Measurements from ENCODE around the gene CACNA1S.
A peak's percentile ranks its signal among the peaks of the same experiment; 100 is the strongest.

The CACNA1S gene

GRCh38 chr1:201022493-201022819 lies 89.8 kb downstream of the CACNA1S start:
- peaks cover 3% of the 10 kb centered on the region; the same call in 1 of the 2 replicates for H4K20me1 ChIP-seq (ENCODE audit: control insufficient read depth, insufficient read depth, low read depth, low read length)
- no peaks in the 10 kb centered on the region for H3K9me2 ChIP-seq (replicated peaks; ENCODE audit: control insufficient read depth, low read length)
- peak overlapping the region; percentile 98 for H3K4me2 ChIP-seq (ENCODE audit: low read length)
- H3F3A ChIP-seq (ENCODE audit: control insufficient read depth, insufficient read depth): peaks cover 15% of the 10 kb centered on the region
- H3K36me3 ChIP-seq (ENCODE audit: control insufficient read depth, low read length): peaks cover 4% of the 10 kb centered on the region; the same call in 1 of the 2 replicates
- no peaks in the 10 kb centered on the region for H3K27me3 ChIP-seq (ENCODE audit: control insufficient read depth, low read length)
- peaks cover 90% of the 10 kb centered on the region for H3K4me1 ChIP-seq (ENCODE audit: control insufficient read depth, low read length)
- peaks cover 43% of the 10 kb centered on the region for H3K79me2 ChIP-seq (ENCODE audit: control insufficient read depth, low read length)
- H3K9me3 ChIP-seq (ENCODE audit: control insufficient read depth, insufficient read depth, low read length): no peaks in the 10 kb centered on the region
- TF ChIP-seq EZH2phosphoT487 (IDR thresholded peaks at IDR 0.05; ENCODE audit: borderline replicate concordance, low read length) (no peak), CTCF (IDR thresholded peaks at IDR 0.05; ENCODE audit: low read depth, low read length, poor library complexity, severe bottlenecking) (no peak)
- H3K27ac ChIP-seq (ENCODE audit: low read depth, low read length): peak overlapping the region; percentile 95
- H3K4me3 ChIP-seq (ENCODE audit: low read length): peak overlapping the region; percentile 84

DNA sequence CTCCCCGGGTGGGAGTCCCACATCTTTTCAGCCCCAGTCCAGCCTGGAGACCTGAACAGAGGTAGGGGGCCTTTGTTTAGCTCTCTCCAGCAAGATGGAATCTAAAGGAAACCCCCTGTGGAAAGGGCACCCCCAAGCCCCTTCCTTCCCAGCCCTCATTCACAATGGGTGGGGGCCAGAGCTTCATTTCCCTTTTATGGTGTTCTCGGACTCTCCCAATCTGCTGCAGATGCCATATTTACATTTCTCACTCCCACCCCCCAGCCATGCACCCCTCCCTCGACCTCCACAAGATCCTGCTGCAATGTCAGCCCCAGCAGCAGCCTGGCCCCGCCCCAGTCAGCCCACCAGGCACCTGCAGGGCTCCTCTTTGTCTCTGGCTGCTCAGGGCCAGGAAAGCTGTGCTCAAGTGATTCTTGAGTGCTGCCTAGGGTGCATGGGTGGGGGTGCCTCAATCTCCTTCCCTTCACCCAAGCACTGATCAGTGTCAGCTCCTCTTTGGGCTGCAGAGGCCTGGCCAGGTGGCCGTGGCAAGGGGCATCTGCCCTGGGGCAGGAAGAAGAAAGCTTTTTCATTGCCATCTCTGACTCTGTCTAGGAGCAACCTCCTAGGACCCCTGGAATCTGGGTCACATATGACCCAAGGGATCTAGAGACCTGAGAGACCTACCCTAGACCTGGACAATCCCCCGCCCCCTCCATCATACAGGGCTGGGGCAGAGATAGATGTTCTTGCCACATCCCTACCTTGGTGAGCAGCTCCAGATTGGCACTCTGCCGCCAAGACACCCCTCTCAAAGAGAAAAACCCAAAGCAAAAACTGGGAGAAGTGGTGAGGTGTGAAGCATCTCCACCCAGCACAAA lies 90.4 kb downstream of the CACNA1S start:
- peaks cover 84% of the 10 kb centered on the region for H3K4me1 ChIP-seq (ENCODE audit: control insufficient read depth, low read length)
- peak overlapping the region; percentile 98 for H3K4me2 ChIP-seq (ENCODE audit: low read length)
- H4K20me1 ChIP-seq (ENCODE audit: control insufficient read depth, insufficient read depth, low read depth, low read length): peaks cover 3% of the 10 kb centered on the region; the same call in 1 of the 2 replicates
- no peaks in the 10 kb centered on the region for H3K27me3 ChIP-seq (ENCODE audit: control insufficient read depth, low read length)
- peaks cover 49% of the 10 kb centered on the region for H3K79me2 ChIP-seq (ENCODE audit: control insufficient read depth, low read length)
- H3K27ac ChIP-seq (ENCODE audit: low read depth, low read length): peak overlapping the region; percentile 95
- H3K9me2 ChIP-seq (replicated peaks; ENCODE audit: control insufficient read depth, low read length): no peaks in the 10 kb centered on the region
- no peaks in the 10 kb centered on the region for H3K9me3 ChIP-seq (ENCODE audit: control insufficient read depth, insufficient read depth, low read length)
- TF ChIP-seq EZH2phosphoT487 (IDR thresholded peaks at IDR 0.05; ENCODE audit: borderline replicate concordance, low read length): no peak
- TF ChIP-seq CTCF (IDR thresholded peaks at IDR 0.05; ENCODE audit: low read depth, low read length, poor library complexity, severe bottlenecking): no peak
- peaks cover 4% of the 10 kb centered on the region; the same call in 1 of the 2 replicates for H3K36me3 ChIP-seq (ENCODE audit: control insufficient read depth, low read length)
- H3K4me3 ChIP-seq (ENCODE audit: low read length): peak overlapping the region; percentile 84
- peaks cover 15% of the 10 kb centered on the region for H3F3A ChIP-seq (ENCODE audit: control insufficient read depth, insufficient read depth)

GRCh38 chr1:201020721-201021629 lies 91.3 kb downstream of the CACNA1S start:
- no peaks in the 10 kb centered on the region for H3K9me2 ChIP-seq (replicated peaks; ENCODE audit: control insufficient read depth, low read length)
- peaks cover 4% of the 10 kb centered on the region; the same call in 1 of the 2 replicates for H3K36me3 ChIP-seq (ENCODE audit: control insufficient read depth, low read length)
- no peaks in the 10 kb centered on the region for H3K9me3 ChIP-seq (ENCODE audit: control insufficient read depth, insufficient read depth, low read length)
- H3K27me3 ChIP-seq (ENCODE audit: control insufficient read depth, low read length): no peaks in the 10 kb centered on the region
- H3K79me2 ChIP-seq (ENCODE audit: control insufficient read depth, low read length): peaks cover 52% of the 10 kb centered on the region
- TF ChIP-seq EZH2phosphoT487 (IDR thresholded peaks at IDR 0.05; ENCODE audit: borderline replicate concordance, low read length) (no peak), CTCF (IDR thresholded peaks at IDR 0.05; ENCODE audit: low read depth, low read length, poor library complexity, severe bottlenecking) (peak; percentile 59)
- H4K20me1 ChIP-seq (ENCODE audit: control insufficient read depth, insufficient read depth, low read depth, low read length): peaks cover 3% of the 10 kb centered on the region; the same call in 1 of the 2 replicates
- peaks cover 78% of the 10 kb centered on the region for H3K4me1 ChIP-seq (ENCODE audit: control insufficient read depth, low read length)
- peaks cover 15% of the 10 kb centered on the region for H3F3A ChIP-seq (ENCODE audit: control insufficient read depth, insufficient read depth)
- peak overlapping the region; percentile 98 for H3K4me2 ChIP-seq (ENCODE audit: low read length)
- peak overlapping the region; percentile 95 for H3K27ac ChIP-seq (ENCODE audit: low read depth, low read length)
- H3K4me3 ChIP-seq (ENCODE audit: low read length): peak overlapping the region; percentile 84
